ENCODE results near the gene SMARCD3.

The SMARCD3 gene

DNA sequence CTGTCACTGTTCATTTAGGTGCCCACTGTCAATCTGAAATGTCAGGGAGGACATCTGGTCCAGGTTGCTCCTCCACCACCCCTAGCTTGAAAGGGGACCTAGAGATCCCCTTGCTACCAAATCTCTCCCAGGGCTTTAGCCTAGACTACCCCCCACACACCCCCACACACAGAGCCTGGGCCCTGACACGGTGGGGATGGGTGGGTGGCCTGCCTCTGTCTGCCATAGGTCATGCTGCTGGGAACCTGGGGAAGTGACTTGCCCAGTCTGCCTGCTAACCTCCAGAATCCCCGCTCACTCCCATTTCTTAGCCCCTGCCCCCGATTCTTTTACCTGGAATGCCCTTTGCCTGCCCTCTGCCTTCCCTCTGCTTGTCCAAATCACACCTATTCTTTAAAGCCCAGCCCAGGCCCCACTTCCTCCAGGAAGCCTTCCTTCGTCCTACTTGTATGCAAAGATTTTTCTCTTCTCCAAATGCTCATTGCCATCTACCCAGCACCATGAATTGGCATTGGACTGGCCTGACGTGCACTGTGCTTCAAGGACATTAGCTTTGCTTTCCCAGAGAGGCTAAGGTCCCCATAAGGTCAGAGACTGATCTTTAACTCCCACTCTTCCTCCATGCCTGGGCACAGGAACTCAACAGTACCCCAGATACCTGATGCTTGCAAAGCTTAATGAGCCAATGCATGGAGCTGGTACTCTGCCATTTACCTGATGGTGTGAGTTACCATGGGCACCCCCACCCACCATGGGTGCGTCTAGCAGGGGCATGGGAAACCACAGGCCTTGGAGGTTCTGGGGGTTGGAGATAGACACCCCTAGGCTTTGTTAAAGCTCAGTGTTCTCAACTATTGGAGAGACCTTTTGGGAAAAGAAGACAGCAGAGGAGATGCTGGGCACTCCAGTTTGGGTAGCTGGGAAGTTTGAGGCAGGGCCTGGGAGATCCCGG, 2.0 kb upstream of the SMARCD3 start:
- no peak for DNase-seq (ENCODE audit: low spot score)
- in situ Hi-C loops (cut with MboI; ENCODE audit: low pct_unique_long_range_greater_than_20kb, low sequenced_read_pairs, unreplicated experiment), result no loop called here
- TF ChIP-seq, protein P1, sequence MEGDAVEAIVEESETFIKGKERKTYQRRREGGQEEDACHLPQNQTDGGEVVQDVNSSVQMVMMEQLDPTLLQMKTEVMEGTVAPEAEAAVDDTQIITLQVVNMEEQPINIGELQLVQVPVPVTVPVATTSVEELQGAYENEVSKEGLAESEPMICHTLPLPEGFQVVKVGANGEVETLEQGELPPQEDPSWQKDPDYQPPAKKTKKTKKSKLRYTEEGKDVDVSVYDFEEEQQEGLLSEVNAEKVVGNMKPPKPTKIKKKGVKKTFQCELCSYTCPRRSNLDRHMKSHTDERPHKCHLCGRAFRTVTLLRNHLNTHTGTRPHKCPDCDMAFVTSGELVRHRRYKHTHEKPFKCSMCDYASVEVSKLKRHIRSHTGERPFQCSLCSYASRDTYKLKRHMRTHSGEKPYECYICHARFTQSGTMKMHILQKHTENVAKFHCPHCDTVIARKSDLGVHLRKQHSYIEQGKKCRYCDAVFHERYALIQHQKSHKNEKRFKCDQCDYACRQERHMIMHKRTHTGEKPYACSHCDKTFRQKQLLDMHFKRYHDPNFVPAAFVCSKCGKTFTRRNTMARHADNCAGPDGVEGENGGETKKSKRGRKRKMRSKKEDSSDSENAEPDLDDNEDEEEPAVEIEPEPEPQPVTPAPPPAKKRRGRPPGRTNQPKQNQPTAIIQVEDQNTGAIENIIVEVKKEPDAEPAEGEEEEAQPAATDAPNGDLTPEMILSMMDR (IDR thresholded peaks at IDR 0.05; ENCODE audit: extremely low read depth, insufficient read depth, missing control alignments), result no peak

GRCh38 chr7:151249732-151250072, 1.2 kb upstream of the SMARCD3 start:
- DNase-seq (ENCODE audit: low spot score), result no peak
- TF ChIP-seq, protein P1 (IDR thresholded peaks at IDR 0.05; ENCODE audit: extremely low read depth, insufficient read depth, missing control alignments), result no peak
- in situ Hi-C loops (cut with MboI; ENCODE audit: low pct_unique_long_range_greater_than_20kb, low sequenced_read_pairs, unreplicated experiment), result no loop called here

DNA sequence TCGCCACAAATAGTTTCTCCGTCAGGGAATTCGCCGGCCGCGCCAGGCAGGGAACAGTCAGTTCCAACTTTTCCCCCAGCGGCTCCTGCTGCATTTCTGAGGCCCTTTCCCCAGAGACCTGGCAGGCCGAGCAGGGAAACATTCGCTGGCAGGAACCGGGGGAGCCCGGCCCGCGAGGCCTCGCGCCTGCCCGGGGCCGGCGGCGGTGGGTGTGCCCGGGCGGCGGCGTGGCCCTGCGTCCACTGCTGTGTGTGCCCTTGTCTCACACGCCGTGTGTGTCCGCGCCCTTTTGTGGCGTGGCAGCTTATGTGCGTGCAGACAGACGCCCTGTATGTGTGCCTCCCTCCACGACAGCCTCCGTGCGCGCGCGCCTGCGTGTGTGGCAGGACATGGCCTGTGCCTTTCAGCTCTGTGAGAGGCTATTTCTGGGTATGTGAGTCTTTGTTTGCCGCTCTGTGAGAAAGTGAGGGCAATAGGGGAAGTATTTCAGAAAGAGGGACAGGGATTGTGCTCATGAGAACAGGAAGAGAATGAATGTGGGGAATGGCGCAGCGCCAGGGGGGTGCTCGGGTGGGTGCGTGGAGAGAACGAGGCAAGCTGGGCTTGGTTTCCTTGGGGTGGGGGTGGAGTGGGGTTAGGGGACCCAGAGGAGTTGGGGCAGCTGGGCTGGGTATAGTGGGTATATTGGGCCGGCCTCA, 689 bp upstream of the SMARCD3 start:
- in situ Hi-C loops (cut with MboI; ENCODE audit: low pct_unique_long_range_greater_than_20kb, low sequenced_read_pairs, unreplicated experiment), result no loop called here
- TF ChIP-seq, protein P1 (IDR thresholded peaks at IDR 0.05; ENCODE audit: extremely low read depth, insufficient read depth, missing control alignments), result no peak
- no peak for DNase-seq (ENCODE audit: low spot score)

GRCh38 chr7:151247611-151248345, 716 bp downstream of the SMARCD3 start:
- TF ChIP-seq, protein P1 (IDR thresholded peaks at IDR 0.05; ENCODE audit: extremely low read depth, insufficient read depth, missing control alignments), result no peak
- no peak for DNase-seq (ENCODE audit: low spot score)
- in situ Hi-C loops (cut with MboI; ENCODE audit: low pct_unique_long_range_greater_than_20kb, low sequenced_read_pairs, unreplicated experiment), result no loop called here

DNA sequence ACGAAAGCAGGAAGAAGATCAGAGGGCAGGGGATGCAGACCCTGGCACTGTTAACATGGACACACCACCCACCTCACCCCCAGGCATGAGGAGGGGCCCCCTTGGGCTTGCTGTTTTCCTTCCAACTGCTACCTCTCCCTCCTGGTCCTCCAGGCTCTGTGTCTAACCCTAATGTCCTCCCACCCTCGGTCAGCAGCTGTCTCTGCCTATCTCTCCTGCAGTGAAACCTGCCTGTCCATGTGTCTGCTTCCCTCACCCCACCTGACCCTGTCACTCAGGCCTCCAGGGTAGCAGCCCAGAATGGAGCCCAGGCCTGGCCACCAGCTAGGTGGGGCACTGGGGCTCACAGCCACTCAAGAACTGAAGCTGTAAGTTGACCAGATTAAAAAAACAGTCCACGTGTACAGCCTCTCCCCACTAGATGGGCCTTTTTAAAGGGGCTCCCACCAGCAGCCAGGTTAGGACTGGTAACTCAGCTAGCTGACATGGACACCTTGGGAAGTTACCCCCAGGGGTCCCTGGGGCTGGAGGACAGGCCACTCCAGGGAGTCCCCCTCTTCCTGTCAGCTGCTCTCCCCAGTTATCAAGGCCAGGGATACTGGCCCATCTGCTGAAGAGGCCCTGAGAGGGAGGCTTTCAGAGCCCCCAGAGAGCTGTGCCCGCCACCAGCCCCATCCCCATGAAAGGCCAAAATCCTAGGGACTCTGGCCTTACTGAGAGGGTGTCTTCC, 1.5 kb downstream of the SMARCD3 start:
- TF ChIP-seq, protein P1 (IDR thresholded peaks at IDR 0.05; ENCODE audit: extremely low read depth, insufficient read depth, missing control alignments), result no peak
- in situ Hi-C loops (cut with MboI; ENCODE audit: low pct_unique_long_range_greater_than_20kb, low sequenced_read_pairs, unreplicated experiment), result no loop called here

More for the DNA sequence above, 1.5 kb downstream of the SMARCD3 start:
- DNase-seq (ENCODE audit: low spot score), result no peak

Data from GM13977 (cell line).